ENCODE data around the gene ZNF358. TPM values are rescaled to one million over a fixed set of nuclear protein-coding genes. Genes with fewer than 3 reads are reported as not detected.

The ZNF358 gene
- total and polyA plus RNA-seq, 2 of the 13 experiments (the other 11 are each of a cell fraction or from before 2014, with no cell fraction given) = 9.1 to 37.0 TPM

GRCh38 chr19:7550987-7551761 lies 35.3 kb downstream of the ZNF358 start (continued):
- TF ChIP-seq HOXA3 (CRISPR knock-in tag; IDR thresholded peaks at IDR 0.05) = peak; percentile 9; the same call in 1 of the 2 replicates
- no peak for TF ChIP-seq ZBTB8A (CRISPR knock-in tag; IDR thresholded peaks at IDR 0.05; ENCODE audit: borderline replicate concordance, low read depth)
- TF ChIP-seq THAP7 (CRISPR knock-in tag; IDR thresholded peaks at IDR 0.05) = no peak
- no peak for TF ChIP-seq KDM3A (CRISPR knock-in tag; IDR thresholded peaks at IDR 0.05; ENCODE audit: low read depth)
- TF ChIP-seq, protein P1, sequence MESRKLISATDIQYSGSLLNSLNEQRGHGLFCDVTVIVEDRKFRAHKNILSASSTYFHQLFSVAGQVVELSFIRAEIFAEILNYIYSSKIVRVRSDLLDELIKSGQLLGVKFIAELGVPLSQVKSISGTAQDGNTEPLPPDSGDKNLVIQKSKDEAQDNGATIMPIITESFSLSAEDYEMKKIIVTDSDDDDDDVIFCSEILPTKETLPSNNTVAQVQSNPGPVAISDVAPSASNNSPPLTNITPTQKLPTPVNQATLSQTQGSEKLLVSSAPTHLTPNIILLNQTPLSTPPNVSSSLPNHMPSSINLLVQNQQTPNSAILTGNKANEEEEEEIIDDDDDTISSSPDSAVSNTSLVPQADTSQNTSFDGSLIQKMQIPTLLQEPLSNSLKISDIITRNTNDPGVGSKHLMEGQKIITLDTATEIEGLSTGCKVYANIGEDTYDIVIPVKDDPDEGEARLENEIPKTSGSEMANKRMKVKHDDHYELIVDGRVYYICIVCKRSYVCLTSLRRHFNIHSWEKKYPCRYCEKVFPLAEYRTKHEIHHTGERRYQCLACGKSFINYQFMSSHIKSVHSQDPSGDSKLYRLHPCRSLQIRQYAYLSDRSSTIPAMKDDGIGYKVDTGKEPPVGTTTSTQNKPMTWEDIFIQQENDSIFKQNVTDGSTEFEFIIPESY (CRISPR knock-in tag; IDR thresholded peaks at IDR 0.05) = 0 out of 2 replicates have a peak, but pooled peaks have one; percentile 14
- no peak for TF ChIP-seq MED1 (CRISPR knock-in tag; IDR thresholded peaks at IDR 0.05)
- TF ChIP-seq ZNF343 (CRISPR knock-in tag; IDR thresholded peaks at IDR 0.05) = no peak
- 0 out of 2 replicates have a peak, but pooled peaks have one; percentile 20 for TF ChIP-seq ZFY (CRISPR knock-in tag; IDR thresholded peaks at IDR 0.05)

DNA sequence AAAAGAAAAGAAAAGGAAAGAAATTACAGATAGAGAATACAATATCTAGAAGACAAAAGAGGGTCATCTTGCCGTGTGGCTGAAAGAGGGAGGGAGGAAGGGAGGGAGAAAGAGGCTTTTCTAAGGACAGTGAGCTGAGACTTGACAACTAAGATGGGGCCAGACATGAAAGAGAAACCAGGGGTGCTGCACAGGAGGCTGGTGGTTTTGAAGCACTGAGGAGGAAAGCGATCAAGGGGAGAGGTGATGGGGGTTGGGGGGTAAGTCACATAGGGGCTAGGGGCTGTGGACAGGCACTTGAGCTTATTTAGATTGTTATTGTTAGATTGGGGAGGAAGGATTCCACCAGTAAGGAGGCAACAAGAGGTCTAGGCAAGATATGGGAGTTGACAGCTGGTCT lies 36.9 kb downstream of the ZNF358 start:
- 46% methylated on average over 2 of the region's 2 CpGs for WGBS (ENCODE audit: low lambda C conversion rate)
- FAIRE-seq (no peak), ATAC-seq (no peak), DNase-seq (ENCODE audit: low spot score) (no peak)
- ChIA-PET POLR2A (no interaction called here), CTCF (ENCODE audit: low intra/inter-chr PET ratio, low total read pairs) (no interaction called here)
- in situ Hi-C loops (cut with HindIII; ENCODE audit: extremely low pct_ligation_motif_present, low pct_unique_long_range_greater_than_20kb) = no loop called here
- intact Hi-C loops (cut with micrococcal nuclease; ENCODE audit: unreplicated experiment) = no loop called here
- no peaks in the 10 kb centered on the region for H3K9me3 ChIP-seq (ENCODE audit: low read length)
- H3K79me2 ChIP-seq (ENCODE audit: insufficient read depth, low read length) = no peaks in the 10 kb centered on the region
- no peaks in the 10 kb centered on the region for H4K20me1 ChIP-seq (ENCODE audit: insufficient read depth, low read length)
- no peak overlapping the region for H3K4me3 ChIP-seq (replicated peaks in 1 of 3; ENCODE audit: insufficient read depth in 1 of 3, low read depth in 2 of 3, low read length in 3 of 3)
- H2AFZ ChIP-seq (ENCODE audit: low read length) = no peak overlapping the region
- H3K36me3 ChIP-seq (replicated peaks in 1 of 2; ENCODE audit: control insufficient read depth in 1 of 2, insufficient read depth in 2 of 2, low read length in 2 of 2) = peaks cover 1% of the 10 kb centered on the region in 2 experiments; a peak in 2 of 5 replicates
- no peak overlapping the region for H3K27ac ChIP-seq (ENCODE audit: extremely low read length, insufficient read depth, low read length)
- no peak overlapping the region for H3K4me2 ChIP-seq (ENCODE audit: low read depth, low read length)
- no TSS peak for BruUV-seq (replicated peaks)
- TF ChIP-seq ZNF367 (CRISPR knock-in tag; IDR thresholded peaks at IDR 0.05; ENCODE audit: borderline replicate concordance) (no peak), NAIF1 (CRISPR knock-in tag; IDR thresholded peaks at IDR 0.05; ENCODE audit: borderline replicate concordance) (no peak)
- no peaks in the 10 kb centered on the region for H3K27me3 ChIP-seq (ENCODE audit: control insufficient read depth in 1 of 2, insufficient read depth in 2 of 2, low read length in 2 of 2)
- H3K4me1 ChIP-seq (ENCODE audit: insufficient read depth, low read length) = no peaks in the 10 kb centered on the region
- H3K9ac ChIP-seq (ENCODE audit: insufficient read depth, low read depth, low read length) = no peak overlapping the region

All from HepG2 (cell line).